ENCODE data around the gene GPR107.
"Not testable (repeated sequence)": the region's sequence is repeated elsewhere in the genome, so short reads cannot be mapped to it uniquely, and the experiment has no call there.

Gene GPR107

GRCh38 chr9:130018265-130018664 lies 35.4 kb upstream of the GPR107 start:
- H3K4me1 ChIP-seq (ENCODE audit: control insufficient read depth, insufficient read depth, low read length): no peaks in the 10 kb centered on the region
- no peaks in the 10 kb centered on the region for H3K36me3 ChIP-seq (ENCODE audit: control insufficient read depth, insufficient read depth, low read length)
- no peak overlapping the region for H3K4me3 ChIP-seq (ENCODE audit: low read depth, low read length)
- H3K27me3 ChIP-seq (ENCODE audit: control insufficient read depth, insufficient read depth, low read length): no peaks in the 10 kb centered on the region
- H3K9ac ChIP-seq (ENCODE audit: low read depth, low read length): no peak overlapping the region
- H3K9me3 ChIP-seq (ENCODE audit: control insufficient read depth, insufficient read depth, low read length): no peaks in the 10 kb centered on the region; the same call in 1 of the 2 replicates
- no peak overlapping the region for H3K27ac ChIP-seq (ENCODE audit: low read depth, low read length)

DNA sequence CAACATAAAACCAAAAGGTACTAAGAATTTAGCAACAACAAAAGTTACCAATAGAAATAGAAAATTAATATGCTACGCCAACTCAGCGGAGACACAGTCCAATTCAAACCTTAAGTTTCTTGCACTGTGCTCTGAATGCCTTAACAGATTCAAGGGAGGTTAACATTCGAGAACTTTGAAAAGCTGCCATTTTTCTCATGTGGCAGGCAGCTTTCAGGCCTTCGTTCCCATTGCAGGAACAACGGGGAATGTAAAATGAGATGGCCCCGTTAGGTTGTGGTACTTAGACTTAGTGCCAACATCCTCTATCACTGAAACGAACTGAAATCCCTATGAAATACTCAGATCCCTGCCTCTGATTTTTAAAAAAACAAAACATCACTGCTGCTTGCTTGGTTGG lies 33.1 kb upstream of the GPR107 start:
- Histone ChIP-seq H3K9me3 (ENCODE audit: control insufficient read depth, insufficient read depth, low read length) (no peaks in the 10 kb centered on the region; the same call in 1 of the 2 replicates), H3K4me3 (ENCODE audit: low read depth, low read length) (no peak overlapping the region), H3K27ac (ENCODE audit: low read depth, low read length) (no peak overlapping the region), H3K9ac (ENCODE audit: low read depth, low read length) (no peak overlapping the region), H3K27me3 (ENCODE audit: control insufficient read depth, insufficient read depth, low read length) (no peaks in the 10 kb centered on the region), H3K4me1 (ENCODE audit: control insufficient read depth, insufficient read depth, low read length) (no peaks in the 10 kb centered on the region), H3K36me3 (ENCODE audit: control insufficient read depth, insufficient read depth, low read length) (no peaks in the 10 kb centered on the region)

- H3K9ac ChIP-seq (ENCODE audit: low read depth, low read length): no peak overlapping the region
- no peak overlapping the region for H3K4me3 ChIP-seq (ENCODE audit: low read depth, low read length)
- no peaks in the 10 kb centered on the region for H3K4me1 ChIP-seq (ENCODE audit: control insufficient read depth, insufficient read depth, low read length)
These were observed 32.6 kb upstream of the GPR107 start for GRCh38 chr9:130021123-130021522.

DNA sequence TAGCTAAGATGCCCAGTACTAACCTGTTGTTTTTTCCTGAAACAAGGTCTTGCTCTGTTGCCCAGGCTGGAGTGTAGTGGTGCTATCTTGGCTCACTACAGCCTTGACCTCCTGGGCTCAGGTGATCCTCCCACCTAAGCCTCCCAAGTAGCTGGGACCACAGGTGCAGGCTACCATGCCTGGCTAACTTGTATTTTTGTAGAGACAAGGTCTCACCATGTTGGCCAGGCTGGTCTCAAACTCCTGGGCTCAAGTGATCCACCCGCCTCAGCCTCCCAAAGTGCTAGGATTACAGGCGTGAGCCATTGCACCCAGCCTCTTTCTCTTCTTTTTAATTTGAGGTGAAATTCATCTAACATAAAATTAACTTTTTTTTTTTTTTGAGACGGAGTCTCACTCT lies 31.9 kb upstream of the GPR107 start:
- not testable (repeated sequence) for H3K27ac ChIP-seq (ENCODE audit: low read depth, low read length); H3K36me3 ChIP-seq (ENCODE audit: control insufficient read depth, insufficient read depth, low read length); H3K9ac ChIP-seq (ENCODE audit: low read depth, low read length); H3K4me1 ChIP-seq (ENCODE audit: control insufficient read depth, insufficient read depth, low read length); H3K9me3 ChIP-seq (ENCODE audit: control insufficient read depth, insufficient read depth, low read length); H3K27me3 ChIP-seq (ENCODE audit: control insufficient read depth, insufficient read depth, low read length); H3K4me3 ChIP-seq (ENCODE audit: low read depth, low read length)

More at GRCh38 chr9:130021123-130021522, 32.6 kb upstream of the GPR107 start:
- Histone ChIP-seq H3K27me3 (ENCODE audit: control insufficient read depth, insufficient read depth, low read length) (no peaks in the 10 kb centered on the region), H3K27ac (ENCODE audit: low read depth, low read length) (no peak overlapping the region), H3K9me3 (ENCODE audit: control insufficient read depth, insufficient read depth, low read length) (no peaks in the 10 kb centered on the region; the same call in 1 of the 2 replicates), H3K36me3 (ENCODE audit: control insufficient read depth, insufficient read depth, low read length) (no peaks in the 10 kb centered on the region)

- H3K4me1 ChIP-seq (ENCODE audit: control insufficient read depth, insufficient read depth, low read length): no peaks in the 10 kb centered on the region
- no peak overlapping the region for H3K9ac ChIP-seq (ENCODE audit: low read depth, low read length)
- no peak overlapping the region for H3K4me3 ChIP-seq (ENCODE audit: low read depth, low read length)
- H3K9me3 ChIP-seq (ENCODE audit: control insufficient read depth, insufficient read depth, low read length): no peaks in the 10 kb centered on the region
- H3K27me3 ChIP-seq (ENCODE audit: control insufficient read depth, insufficient read depth, low read length): no peaks in the 10 kb centered on the region
- H3K36me3 ChIP-seq (ENCODE audit: control insufficient read depth, insufficient read depth, low read length): no peaks in the 10 kb centered on the region
- no peak overlapping the region for H3K27ac ChIP-seq (ENCODE audit: low read depth, low read length)
These were observed 31.1 kb upstream of the GPR107 start for GRCh38 chr9:130022566-130023143.

DNA sequence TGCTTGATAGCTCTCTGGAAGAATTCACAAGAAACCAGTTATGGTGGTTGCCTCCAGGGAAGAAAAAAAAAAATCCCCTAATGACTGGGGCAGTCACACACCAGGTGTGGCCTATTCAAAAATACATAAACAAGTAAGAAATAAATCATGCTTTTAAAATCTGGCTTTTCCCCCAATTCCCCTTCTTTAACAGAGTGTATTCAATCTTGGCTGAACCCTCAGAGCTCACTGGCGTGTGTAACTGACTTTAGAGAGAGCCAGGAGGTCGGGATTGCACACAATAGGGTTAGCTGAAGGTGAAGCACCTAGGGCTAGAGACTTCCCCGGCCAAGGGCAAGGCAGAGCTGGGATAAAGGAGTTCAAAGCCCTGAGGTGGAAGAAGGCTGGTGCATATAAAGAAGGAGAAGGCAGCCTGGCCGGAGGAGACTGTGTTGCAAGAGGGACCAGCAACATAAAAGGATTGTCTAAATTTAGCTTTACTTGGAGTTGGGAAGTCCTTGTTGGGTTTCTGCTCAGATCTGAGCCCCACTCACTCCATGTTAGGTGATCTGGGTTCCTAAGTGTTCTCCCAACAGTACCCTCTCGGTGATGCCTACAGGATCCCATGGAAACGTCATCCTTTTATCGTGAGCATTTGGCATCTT lies 30.4 kb upstream of the GPR107 start:
- Histone ChIP-seq H3K27me3 (ENCODE audit: control insufficient read depth, insufficient read depth, low read length) (no peaks in the 10 kb centered on the region), H3K4me3 (ENCODE audit: low read depth, low read length) (no peak overlapping the region), H3K9me3 (ENCODE audit: control insufficient read depth, insufficient read depth, low read length) (no peaks in the 10 kb centered on the region), H3K4me1 (ENCODE audit: control insufficient read depth, insufficient read depth, low read length) (no peaks in the 10 kb centered on the region), H3K9ac (ENCODE audit: low read depth, low read length) (no peak overlapping the region), H3K27ac (ENCODE audit: low read depth, low read length) (no peak overlapping the region), H3K36me3 (ENCODE audit: control insufficient read depth, insufficient read depth, low read length) (no peaks in the 10 kb centered on the region)

GRCh38 chr9:130023994-130024596 lies 29.6 kb upstream of the GPR107 start:
- H3K27ac ChIP-seq (ENCODE audit: low read depth, low read length): no peak overlapping the region
- H3K4me1 ChIP-seq (ENCODE audit: control insufficient read depth, insufficient read depth, low read length): no peaks in the 10 kb centered on the region
- no peak overlapping the region for H3K9ac ChIP-seq (ENCODE audit: low read depth, low read length)

GRCh38 chr9:130024597-130024994 lies 29.1 kb upstream of the GPR107 start:
- Histone ChIP-seq H3K4me3 (ENCODE audit: low read depth, low read length) (no peak overlapping the region), H3K27me3 (ENCODE audit: control insufficient read depth, insufficient read depth, low read length) (no peaks in the 10 kb centered on the region), H3K4me1 (ENCODE audit: control insufficient read depth, insufficient read depth, low read length) (no peaks in the 10 kb centered on the region), H3K9me3 (ENCODE audit: control insufficient read depth, insufficient read depth, low read length) (no peaks in the 10 kb centered on the region), H3K27ac (ENCODE audit: low read depth, low read length) (no peak overlapping the region), H3K36me3 (ENCODE audit: control insufficient read depth, insufficient read depth, low read length) (no peaks in the 10 kb centered on the region), H3K9ac (ENCODE audit: low read depth, low read length) (no peak overlapping the region)

More at GRCh38 chr9:130023994-130024596, 29.6 kb upstream of the GPR107 start:
- H3K36me3 ChIP-seq (ENCODE audit: control insufficient read depth, insufficient read depth, low read length): no peaks in the 10 kb centered on the region
- H3K9me3 ChIP-seq (ENCODE audit: control insufficient read depth, insufficient read depth, low read length): no peaks in the 10 kb centered on the region
- H3K4me3 ChIP-seq (ENCODE audit: low read depth, low read length): no peak overlapping the region
- no peaks in the 10 kb centered on the region for H3K27me3 ChIP-seq (ENCODE audit: control insufficient read depth, insufficient read depth, low read length)

- Histone ChIP-seq H3K36me3 (ENCODE audit: control insufficient read depth, insufficient read depth, low read length) (no peaks in the 10 kb centered on the region), H3K4me3 (ENCODE audit: low read depth, low read length) (no peak overlapping the region), H3K9me3 (ENCODE audit: control insufficient read depth, insufficient read depth, low read length) (no peaks in the 10 kb centered on the region), H3K27ac (ENCODE audit: low read depth, low read length) (no peak overlapping the region), H3K4me1 (ENCODE audit: control insufficient read depth, insufficient read depth, low read length) (no peaks in the 10 kb centered on the region), H3K27me3 (ENCODE audit: control insufficient read depth, insufficient read depth, low read length) (no peaks in the 10 kb centered on the region), H3K9ac (ENCODE audit: low read depth, low read length) (no peak overlapping the region)
These were observed 26.9 kb upstream of the GPR107 start for GRCh38 chr9:130026583-130027340.

GRCh38 chr9:130027533-130028365 lies 26.0 kb upstream of the GPR107 start:
- Histone ChIP-seq H3K27ac (ENCODE audit: low read depth, low read length) (no peak overlapping the region), H3K36me3 (ENCODE audit: control insufficient read depth, insufficient read depth, low read length) (no peaks in the 10 kb centered on the region), H3K4me1 (ENCODE audit: control insufficient read depth, insufficient read depth, low read length) (no peaks in the 10 kb centered on the region), H3K27me3 (ENCODE audit: control insufficient read depth, insufficient read depth, low read length) (no peaks in the 10 kb centered on the region), H3K9ac (ENCODE audit: low read depth, low read length) (no peak overlapping the region), H3K9me3 (ENCODE audit: control insufficient read depth, insufficient read depth, low read length) (no peaks in the 10 kb centered on the region), H3K4me3 (ENCODE audit: low read depth, low read length) (no peak overlapping the region)

All from HUES48 (cell line).